ENCODE measurements around the gene C4BPA.

DNA sequence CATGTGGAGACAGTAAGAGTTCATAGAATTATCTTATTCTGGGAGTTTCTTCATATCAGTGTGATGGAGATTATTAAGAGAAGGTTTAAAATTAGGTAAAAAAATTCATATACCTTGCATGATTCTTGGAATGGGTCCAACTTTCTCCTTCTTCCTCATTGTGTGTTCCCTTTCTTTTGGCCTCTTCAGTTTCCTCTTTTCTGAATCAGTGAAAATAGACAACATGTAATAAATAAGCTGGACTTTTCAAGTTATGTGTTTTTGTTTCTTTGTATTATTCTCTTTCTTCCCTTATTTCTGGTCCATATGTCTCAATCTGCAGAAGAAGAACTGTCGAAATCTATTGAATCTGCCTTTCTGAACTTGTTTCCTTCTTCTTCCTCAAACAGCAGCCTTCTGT lies 30.5 kb downstream of the C4BPA start:
- no peak for TF ChIP-seq NFIC (IDR thresholded peaks at IDR 0.05; ENCODE audit: borderline replicate concordance)
- no peak for TF ChIP-seq RCOR1 (IDR thresholded peaks at IDR 0.05; ENCODE audit: low read length)
- TF ChIP-seq, protein P1, sequence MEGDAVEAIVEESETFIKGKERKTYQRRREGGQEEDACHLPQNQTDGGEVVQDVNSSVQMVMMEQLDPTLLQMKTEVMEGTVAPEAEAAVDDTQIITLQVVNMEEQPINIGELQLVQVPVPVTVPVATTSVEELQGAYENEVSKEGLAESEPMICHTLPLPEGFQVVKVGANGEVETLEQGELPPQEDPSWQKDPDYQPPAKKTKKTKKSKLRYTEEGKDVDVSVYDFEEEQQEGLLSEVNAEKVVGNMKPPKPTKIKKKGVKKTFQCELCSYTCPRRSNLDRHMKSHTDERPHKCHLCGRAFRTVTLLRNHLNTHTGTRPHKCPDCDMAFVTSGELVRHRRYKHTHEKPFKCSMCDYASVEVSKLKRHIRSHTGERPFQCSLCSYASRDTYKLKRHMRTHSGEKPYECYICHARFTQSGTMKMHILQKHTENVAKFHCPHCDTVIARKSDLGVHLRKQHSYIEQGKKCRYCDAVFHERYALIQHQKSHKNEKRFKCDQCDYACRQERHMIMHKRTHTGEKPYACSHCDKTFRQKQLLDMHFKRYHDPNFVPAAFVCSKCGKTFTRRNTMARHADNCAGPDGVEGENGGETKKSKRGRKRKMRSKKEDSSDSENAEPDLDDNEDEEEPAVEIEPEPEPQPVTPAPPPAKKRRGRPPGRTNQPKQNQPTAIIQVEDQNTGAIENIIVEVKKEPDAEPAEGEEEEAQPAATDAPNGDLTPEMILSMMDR (IDR thresholded peaks at IDR 0.05): no peak
- TF ChIP-seq JUND (IDR thresholded peaks at IDR 0.05): no peak
- TF ChIP-seq, protein P2, sequence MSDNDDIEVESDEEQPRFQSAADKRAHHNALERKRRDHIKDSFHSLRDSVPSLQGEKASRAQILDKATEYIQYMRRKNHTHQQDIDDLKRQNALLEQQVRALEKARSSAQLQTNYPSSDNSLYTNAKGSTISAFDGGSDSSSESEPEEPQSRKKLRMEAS (IDR thresholded peaks at IDR 0.05; ENCODE audit: low read depth): no peak
- no peak for TF ChIP-seq EP300 (IDR thresholded peaks at IDR 0.05; ENCODE audit: borderline replicate concordance in 1 of 2, low read depth in 1 of 2, low read length in 1 of 2)
- no peak for TF ChIP-seq POLR2AphosphoS5 (IDR thresholded peaks at IDR 0.05; ENCODE audit: low read depth, low read length)
- TF ChIP-seq MXI1 (IDR thresholded peaks at IDR 0.05; ENCODE audit: low read depth, low read length): no peak
